Stimulated activated CD8-positive, alpha-beta memory T cell treated with anti-CD3 and anti-CD28 coated beads, Interleukin-4, amount 100 ng/mL, for 24 hours (primary cell): ENCODE data around the gene RNF115.

ENCODE experiments used
- DNase-seq: peaks from one replicate; pipeline ENCODE4 v3.0.0-alpha.2; 2020; ENCODE audit warnings: low read depth

RNF115 gene

GRCh38 chr1:145701306-145701862 is 122.5 kb downstream of the RNF115 start:
- no peak for DNase-seq

DNA sequence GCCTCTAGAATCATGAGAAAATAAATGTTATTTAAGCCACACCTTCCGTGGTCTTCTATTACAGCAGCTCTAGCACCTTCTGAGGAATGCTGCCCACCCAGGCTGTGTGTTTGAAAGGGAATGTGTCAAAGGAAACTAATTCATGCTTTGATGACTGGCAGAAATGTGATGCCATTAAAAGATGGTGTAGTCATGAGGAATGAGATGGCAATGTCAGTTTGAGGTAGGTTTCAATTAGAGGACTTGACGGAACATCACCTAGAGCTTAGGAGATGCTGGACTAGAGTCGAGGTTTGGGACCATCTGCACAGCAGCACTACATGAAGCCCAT is 127.3 kb downstream of the RNF115 start:
- no peak for DNase-seq

- no peak for DNase-seq
These were observed 127.9 kb downstream of the RNF115 start for GRCh38 chr1:145695821-145696629.

DNA sequence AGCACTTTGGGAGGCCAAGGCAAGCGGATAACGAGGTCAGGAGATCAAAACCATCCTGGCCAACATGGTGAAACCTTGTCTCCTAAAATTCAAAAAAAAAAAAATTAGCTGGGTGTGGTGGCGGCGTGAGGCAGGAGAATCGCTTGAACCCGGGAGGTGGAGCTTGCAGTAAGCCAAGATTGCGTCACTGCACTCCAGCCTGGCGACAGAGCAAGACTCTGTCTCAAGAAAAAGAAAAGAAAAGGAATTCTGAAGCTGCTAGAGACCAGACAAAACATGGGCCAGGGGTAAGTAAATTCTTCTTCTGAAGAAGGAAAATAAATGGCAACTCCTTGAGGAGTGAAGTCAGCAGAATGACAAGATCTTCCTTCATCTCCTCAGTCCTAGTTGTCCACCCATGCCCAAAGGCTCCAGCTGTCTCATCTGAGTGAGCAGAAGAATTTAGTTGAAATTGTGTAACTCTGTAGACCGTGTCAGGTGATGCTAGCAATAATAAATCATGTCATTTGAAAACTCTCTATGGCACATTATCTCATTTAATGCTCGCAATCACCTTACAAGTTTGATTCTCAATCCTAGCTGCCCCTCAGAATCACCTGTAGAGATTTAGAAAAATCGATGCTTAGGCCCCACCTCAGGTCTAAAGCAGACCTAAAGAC is 131.0 kb downstream of the RNF115 start:
- DNase-seq, result no peak

- no peak for DNase-seq
These were observed 133.0 kb downstream of the RNF115 start for GRCh38 chr1:145690587-145691558.

DNA sequence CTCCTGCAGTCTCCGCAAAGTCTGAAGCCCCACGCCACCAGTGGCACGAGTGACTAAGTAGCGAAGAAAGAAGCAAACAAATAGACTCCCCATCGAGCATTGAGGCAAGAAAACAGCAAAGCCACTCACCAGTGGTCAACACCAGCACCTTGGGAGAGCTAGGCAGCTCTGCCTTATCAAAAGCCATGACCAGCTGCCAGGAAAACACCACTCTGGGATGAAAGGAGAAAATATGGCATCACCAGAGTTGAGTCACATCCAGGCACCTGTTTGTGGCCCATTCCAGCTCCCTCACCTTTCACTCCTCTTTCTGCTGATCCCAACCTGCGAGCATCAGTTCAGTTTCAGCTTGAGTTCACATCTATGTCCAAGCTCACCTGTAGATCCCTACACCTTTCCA is 134.0 kb downstream of the RNF115 start:
- no peak for DNase-seq

GRCh38 chr1:145688924-145689323 is 135.0 kb downstream of the RNF115 start:
- DNase-seq, result no peak
